AG09319 (cell line): ENCODE data around the gene SLC32A1.

ENCODE experiments used
- DNase-seq: peaks from one replicate; pipeline ENCODE4 v3.0.0-alpha.2; 2010; ENCODE audit warnings: low read depth; ENCODE audit errors: extremely low read depth
- TF ChIP-seq, protein P1 (sequence below): IDR thresholded peaks from 2 replicates; pipeline ENCODE4 v1.5.1; 2011; ENCODE audit warnings: low read depth, mild to moderate bottlenecking, inconsistent platforms, low read length, moderate library complexity

The SLC32A1 gene

DNA sequence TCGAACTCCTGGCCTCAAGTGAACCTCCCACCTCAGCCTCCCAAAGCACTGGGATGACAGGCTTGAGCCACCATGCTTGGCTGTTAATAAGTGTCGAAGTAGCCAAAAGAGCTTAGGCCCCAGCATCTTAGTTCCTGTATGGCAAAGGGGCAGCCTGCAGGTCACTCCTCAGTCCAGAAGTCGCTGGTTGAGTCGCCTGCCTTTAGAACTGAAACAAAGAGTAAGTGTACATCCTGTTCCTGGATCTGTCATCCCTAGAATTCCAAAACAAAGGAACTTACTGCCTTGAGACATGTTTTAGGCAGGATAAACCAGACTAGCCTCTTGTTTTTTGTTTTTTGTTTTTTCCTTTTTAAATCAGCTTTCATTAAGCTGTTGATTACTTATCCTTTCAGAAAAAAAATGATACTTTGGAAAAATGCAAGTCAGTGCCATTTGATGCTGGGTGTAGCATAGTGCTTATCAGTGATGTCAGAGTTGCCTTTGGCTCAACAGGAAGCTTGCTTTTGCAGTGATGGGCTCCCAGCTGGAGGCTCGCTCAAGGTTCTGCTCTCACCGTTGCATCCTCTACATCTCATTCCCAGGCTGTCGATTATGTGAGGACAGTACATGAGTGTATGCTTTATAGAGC lies 33.0 kb downstream of the SLC32A1 start:
- TF ChIP-seq, protein P1, sequence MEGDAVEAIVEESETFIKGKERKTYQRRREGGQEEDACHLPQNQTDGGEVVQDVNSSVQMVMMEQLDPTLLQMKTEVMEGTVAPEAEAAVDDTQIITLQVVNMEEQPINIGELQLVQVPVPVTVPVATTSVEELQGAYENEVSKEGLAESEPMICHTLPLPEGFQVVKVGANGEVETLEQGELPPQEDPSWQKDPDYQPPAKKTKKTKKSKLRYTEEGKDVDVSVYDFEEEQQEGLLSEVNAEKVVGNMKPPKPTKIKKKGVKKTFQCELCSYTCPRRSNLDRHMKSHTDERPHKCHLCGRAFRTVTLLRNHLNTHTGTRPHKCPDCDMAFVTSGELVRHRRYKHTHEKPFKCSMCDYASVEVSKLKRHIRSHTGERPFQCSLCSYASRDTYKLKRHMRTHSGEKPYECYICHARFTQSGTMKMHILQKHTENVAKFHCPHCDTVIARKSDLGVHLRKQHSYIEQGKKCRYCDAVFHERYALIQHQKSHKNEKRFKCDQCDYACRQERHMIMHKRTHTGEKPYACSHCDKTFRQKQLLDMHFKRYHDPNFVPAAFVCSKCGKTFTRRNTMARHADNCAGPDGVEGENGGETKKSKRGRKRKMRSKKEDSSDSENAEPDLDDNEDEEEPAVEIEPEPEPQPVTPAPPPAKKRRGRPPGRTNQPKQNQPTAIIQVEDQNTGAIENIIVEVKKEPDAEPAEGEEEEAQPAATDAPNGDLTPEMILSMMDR, result no peak
- no peak for DNase-seq

DNA sequence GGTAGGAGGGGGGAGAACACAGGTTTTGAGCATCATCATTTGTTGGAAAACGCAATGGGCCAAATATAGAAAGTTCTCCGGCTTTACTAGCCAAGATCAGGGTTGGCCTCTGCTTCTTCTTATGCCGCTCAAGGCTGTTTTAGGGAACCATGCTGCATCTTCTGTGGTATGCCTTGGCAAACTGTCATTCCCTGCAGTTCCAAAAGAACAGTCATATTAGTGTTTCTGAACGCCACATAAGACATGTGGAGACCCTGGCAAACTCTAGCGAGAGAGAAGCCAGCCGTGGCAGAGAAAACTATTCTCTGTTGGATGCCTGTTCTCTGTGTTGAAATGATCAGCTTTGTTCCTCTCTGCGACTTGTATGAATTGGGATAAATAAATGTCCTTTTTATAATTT lies 34.8 kb downstream of the SLC32A1 start:
- TF ChIP-seq, protein P1, result no peak
- no peak for DNase-seq

DNA sequence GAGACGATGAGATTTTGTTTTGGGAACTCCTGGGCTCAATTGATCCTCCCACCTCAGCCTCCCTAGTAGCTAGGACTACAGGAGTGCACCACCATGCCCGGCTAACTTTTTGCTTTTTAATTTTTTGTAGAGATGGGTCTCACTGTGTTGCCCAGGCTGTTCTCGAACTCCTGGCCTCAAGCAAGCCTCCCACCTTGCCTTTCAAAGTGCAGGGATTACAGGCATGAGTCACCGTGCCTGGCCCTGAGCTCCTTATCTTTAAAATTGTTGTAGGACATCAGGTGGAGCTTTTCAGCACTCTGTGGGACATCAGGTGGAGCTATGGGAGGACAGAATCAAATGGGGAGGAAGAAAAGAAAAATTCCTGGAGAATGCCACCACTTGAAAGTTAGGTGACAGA lies 36.7 kb downstream of the SLC32A1 start:
- TF ChIP-seq, protein P1, result no peak
- no peak for DNase-seq

DNA sequence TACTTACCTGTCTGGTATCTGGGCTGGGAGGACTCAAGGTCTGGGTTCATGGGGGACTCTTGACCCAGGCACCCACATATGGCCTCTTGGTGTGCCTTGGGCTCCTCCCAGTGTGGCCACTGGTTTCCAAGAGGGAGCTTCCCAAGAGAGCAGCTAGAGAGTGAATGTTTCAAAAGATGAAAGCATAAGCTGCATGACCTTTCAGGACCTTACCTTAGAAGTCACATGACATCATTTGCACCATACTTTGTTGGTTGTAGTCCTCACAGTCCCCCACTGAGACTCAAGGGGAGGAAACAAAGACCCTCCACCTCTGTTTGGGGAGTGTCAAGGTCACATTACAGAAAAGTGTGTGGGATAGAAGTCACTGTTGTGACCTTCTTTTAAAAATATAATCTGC lies 37.9 kb downstream of the SLC32A1 start:
- TF ChIP-seq, protein P1, result no peak
- DNase-seq, result no peak

DNA sequence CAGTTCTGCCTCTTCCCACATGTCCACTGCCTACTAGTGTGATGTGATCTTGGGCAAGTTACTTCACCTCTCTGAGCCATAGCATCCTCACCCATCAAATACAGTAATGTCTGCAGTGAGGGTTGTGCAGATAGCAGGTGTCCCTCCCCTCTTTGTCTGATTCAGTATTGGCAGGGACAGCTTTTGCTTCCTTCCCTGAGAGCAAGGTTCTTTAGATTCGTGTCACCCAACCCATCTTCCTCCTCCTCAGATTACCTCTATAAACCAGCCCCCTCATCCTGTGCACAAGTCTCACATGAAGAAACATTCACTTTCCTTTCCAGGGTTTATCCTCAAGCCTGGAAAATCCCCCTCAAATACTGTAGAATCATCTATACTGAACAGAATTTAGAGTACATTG lies 39.3 kb downstream of the SLC32A1 start:
- DNase-seq, result no peak
- TF ChIP-seq, protein P1, result no peak

DNA sequence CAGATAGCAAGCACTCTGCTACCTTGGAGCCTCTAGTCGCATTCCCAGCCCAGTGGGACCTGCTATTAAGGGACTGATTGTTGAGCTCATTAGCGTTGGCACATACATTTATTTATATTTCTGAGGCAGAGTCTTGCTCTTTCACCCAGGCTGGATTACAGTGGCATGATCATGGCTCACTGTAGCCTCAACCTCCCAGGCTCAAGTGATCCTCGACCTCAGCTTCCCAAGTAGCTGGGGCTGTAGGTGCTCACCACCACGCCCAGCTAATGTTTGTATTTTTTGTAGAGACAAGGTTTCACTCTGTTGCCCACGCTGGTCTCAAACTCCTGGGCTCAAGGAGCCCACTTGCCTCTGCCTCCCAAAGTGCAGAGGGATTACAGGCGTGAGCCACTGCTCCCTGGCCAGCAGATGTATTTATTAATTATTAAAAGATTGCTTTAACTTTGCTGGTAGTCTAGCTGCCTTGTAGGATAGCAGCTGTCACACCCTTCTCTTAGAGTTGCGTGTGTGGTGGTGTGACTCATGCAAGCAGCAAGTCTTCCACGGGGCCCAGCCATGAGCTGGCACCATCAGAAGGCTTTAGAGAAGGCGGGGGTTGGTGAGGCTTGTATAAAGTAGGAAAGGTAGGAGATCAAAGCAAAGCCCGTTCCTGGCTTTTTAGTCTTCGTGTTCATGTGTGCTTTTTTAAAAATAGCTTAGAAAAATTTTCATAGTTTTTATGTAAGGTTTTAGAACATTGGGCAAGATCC lies 40.5 kb downstream of the SLC32A1 start:
- peak; percentile 47 for DNase-seq

DNA sequence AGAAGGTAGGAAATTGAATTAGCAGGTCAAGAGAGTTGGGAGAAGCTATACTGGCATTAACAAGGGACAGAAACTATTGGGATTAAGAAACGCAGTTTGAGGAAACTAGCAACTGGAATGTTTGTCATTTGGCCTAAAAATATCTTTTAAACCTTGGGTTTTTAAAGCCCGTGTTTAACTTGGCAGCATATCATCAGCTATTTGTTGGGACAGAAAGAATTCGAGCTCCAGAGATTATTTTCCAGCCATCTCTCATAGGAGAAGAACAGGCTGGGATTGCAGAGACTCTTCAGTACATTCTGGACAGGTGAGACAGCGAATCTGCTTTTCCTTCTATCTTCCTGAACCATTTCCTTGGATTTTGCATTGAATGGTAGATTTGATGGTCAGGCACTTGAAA lies 41.8 kb downstream of the SLC32A1 start:
- DNase-seq, result no peak
- TF ChIP-seq, protein P1, result no peak

More for the DNA sequence above, 40.5 kb downstream of the SLC32A1 start:
- TF ChIP-seq, protein P1, result no peak
